Trophoblast cell (in vitro differentiated cells and primary cell): ENCODE measurements around the gene TMEM135.

Source experiments
- DNase-seq, 2 donors: peaks; one replicate each; pipeline ENCODE4 v3.0.0-alpha.2; 2016
- H2AFZ ChIP-seq: 2 replicates; pipeline ENCODE4 v1.6.1; 2013; ENCODE audit warnings: low read length, moderate library complexity, mild to moderate bottlenecking; ENCODE audit not compliant: insufficient read depth, poor library complexity
- H2AK5ac ChIP-seq: 2 replicates; pipeline ENCODE4 v1.6.1; 2013; ENCODE audit warnings: mild to moderate bottlenecking, low read length
- H2BK120ac ChIP-seq: 2 replicates; pipeline ENCODE4 v1.6.1; 2013; ENCODE audit warnings: low read length, mild to moderate bottlenecking, moderate library complexity; ENCODE audit not compliant: insufficient read depth, poor library complexity
- H2BK12ac ChIP-seq: 2 replicates; pipeline ENCODE4 v1.6.1; 2013; ENCODE audit warnings: mild to moderate bottlenecking, low read length, moderate library complexity
- H2BK5ac ChIP-seq: 2 replicates; pipeline ENCODE4 v1.6.1; 2013; ENCODE audit warnings: low read length, low read depth, moderate library complexity, mild to moderate bottlenecking; ENCODE audit not compliant: poor library complexity
- H3K14ac ChIP-seq: 2 replicates; pipeline ENCODE4 v1.6.1; 2013; ENCODE audit warnings: mild to moderate bottlenecking, low read length
- H3K18ac ChIP-seq: 2 replicates; pipeline ENCODE4 v1.6.1; 2013; ENCODE audit warnings: mild to moderate bottlenecking, low read length
- H3K23ac ChIP-seq: 2 replicates; pipeline ENCODE4 v1.6.1; 2013; ENCODE audit warnings: low read length
- H3K27ac ChIP-seq: 2 replicates; pipeline ENCODE4 v1.5.1; 2013; ENCODE audit warnings: low read depth, mild to moderate bottlenecking, inconsistent platforms, low read length, moderate library complexity
- H3K27me3 ChIP-seq: 2 replicates; pipeline ENCODE4 v1.6.1; 2013; ENCODE audit warnings: inconsistent platforms, mild to moderate bottlenecking, low read length, moderate library complexity; ENCODE audit not compliant: insufficient read depth
- H3K36me3 ChIP-seq, 2 experiments: 1 replicate in 1 of 2; 2 replicates in 1 of 2; pipeline ENCODE4 v1.6.1; 2013; ENCODE audit warnings: low read length in 2 of 2, mild to moderate bottlenecking in 2 of 2, moderate library complexity in 1 of 2; ENCODE audit not compliant: insufficient read depth in 2 of 2, control insufficient read depth in 1 of 2
- H3K4ac ChIP-seq: 2 replicates; pipeline ENCODE4 v1.6.1; 2013; ENCODE audit warnings: low read depth, mild to moderate bottlenecking, low read length, moderate library complexity
- H3K4me1 ChIP-seq, 2 experiments: 1 replicate in 1 of 2; 2 replicates in 1 of 2; pipeline ENCODE4 v1.6.1; 2013; ENCODE audit warnings: low read length in 2 of 2, mild to moderate bottlenecking in 2 of 2, moderate library complexity in 1 of 2; ENCODE audit not compliant: insufficient read depth in 2 of 2, control insufficient read depth in 1 of 2
- H3K4me2 ChIP-seq: 2 replicates; pipeline ENCODE4 v1.6.1; 2013; ENCODE audit warnings: inconsistent platforms, mild to moderate bottlenecking, low read length, moderate library complexity
- H3K4me3 ChIP-seq: 2 replicates; pipeline ENCODE4 v1.5.1; 2013; ENCODE audit warnings: mild to moderate bottlenecking, low read depth, low read length, inconsistent platforms
- H3K79me1 ChIP-seq: one replicate; pipeline ENCODE4 v1.6.1; 2013; ENCODE audit warnings: low read length
- H3K79me2 ChIP-seq: 2 replicates; pipeline ENCODE4 v1.6.1; 2013; ENCODE audit warnings: low read length, mild to moderate bottlenecking; ENCODE audit not compliant: control insufficient read depth, insufficient read depth, poor library complexity
- H3K9ac ChIP-seq: 2 replicates; pipeline ENCODE4 v1.6.1; 2013; ENCODE audit warnings: mild to moderate bottlenecking, low read length
- H3K9me3 ChIP-seq: 2 replicates; pipeline ENCODE4 v1.6.1; 2013; ENCODE audit warnings: low read depth, mild to moderate bottlenecking, control low read depth, inconsistent platforms, low read length; ENCODE audit not compliant: insufficient read depth
- H4K12ac ChIP-seq: 2 replicates; pipeline ENCODE4 v1.6.1; 2013; ENCODE audit warnings: low read depth, mild to moderate bottlenecking, low read length, moderate library complexity
- H4K8ac ChIP-seq: 2 replicates; pipeline ENCODE4 v1.6.1; 2013; ENCODE audit warnings: low read depth, mild to moderate bottlenecking, low read length, moderate library complexity
- H4K91ac ChIP-seq: one replicate; pipeline ENCODE4 v1.6.1; 2013; ENCODE audit warnings: low read depth, mild to moderate bottlenecking, low read length, moderate library complexity
- WGBS: extraction: QIAGEN DNeasy Blood & Tissue Kit; methylation state at CpG from one replicate; pipeline ENCODE4 v1.1.7; 2013; ENCODE audit warnings: missing lambda C conversion rate; ENCODE audit not compliant: insufficient read length, insufficient coverage; ENCODE audit errors: extremely low coverage; 5-methylcytosine and 5-hydroxymethylcytosine counted together

The TMEM135 gene

DNA sequence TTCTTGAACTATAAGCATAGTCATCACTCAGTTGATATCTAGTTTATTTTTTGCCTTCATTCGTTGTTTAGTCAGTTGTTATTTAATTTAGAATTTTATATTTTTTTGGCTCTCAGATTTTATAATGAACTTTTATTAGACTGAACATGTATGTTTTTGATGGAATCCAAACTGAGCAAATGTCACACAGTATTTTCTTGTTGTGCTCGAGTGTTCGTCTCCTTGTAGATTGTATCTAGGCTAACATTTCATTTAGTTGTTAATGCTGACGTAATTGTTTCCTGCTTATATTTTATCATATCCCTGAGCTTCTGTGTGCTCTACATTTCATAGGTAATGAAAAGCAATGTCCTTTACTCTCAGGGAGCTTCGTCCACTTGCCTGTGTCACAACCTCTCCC is 286.2 kb downstream of the TMEM135 start:
- no peak for DNase-seq
- no peak overlapping the region for H3K14ac ChIP-seq
- no peaks in the 10 kb centered on the region for H3K27me3 ChIP-seq
- H3K4ac ChIP-seq, result no peak overlapping the region
- H4K8ac ChIP-seq, result no peak overlapping the region
- no peak overlapping the region for H3K18ac ChIP-seq
- no peak overlapping the region for H3K4me3 ChIP-seq
- H3K27ac ChIP-seq, result no peak overlapping the region
- H3K4me1 ChIP-seq, result peaks cover 0 to 2% of the 10 kb centered on the region in 2 experiments
- peaks cover 0 to 2% of the 10 kb centered on the region in 2 experiments for H3K36me3 ChIP-seq
- no peak overlapping the region for H3K9ac ChIP-seq
- H3K9me3 ChIP-seq, result no peaks in the 10 kb centered on the region
- H3K79me1 ChIP-seq, result no peaks in the 10 kb centered on the region
- H2BK5ac ChIP-seq, result no peak overlapping the region
- H2AFZ ChIP-seq, result no peak overlapping the region
- no peak overlapping the region for H4K12ac ChIP-seq
- no peak overlapping the region for H3K23ac ChIP-seq
- WGBS, result no CpG with 5 or more reads among the region's 5 CpGs
- H2AK5ac ChIP-seq, result no peak overlapping the region
- H3K4me2 ChIP-seq, result no peak overlapping the region
- no peak overlapping the region for H4K91ac ChIP-seq
- no peak overlapping the region for H2BK12ac ChIP-seq
- no peaks in the 10 kb centered on the region for H3K79me2 ChIP-seq
- H2BK120ac ChIP-seq, result no peak overlapping the region

DNA sequence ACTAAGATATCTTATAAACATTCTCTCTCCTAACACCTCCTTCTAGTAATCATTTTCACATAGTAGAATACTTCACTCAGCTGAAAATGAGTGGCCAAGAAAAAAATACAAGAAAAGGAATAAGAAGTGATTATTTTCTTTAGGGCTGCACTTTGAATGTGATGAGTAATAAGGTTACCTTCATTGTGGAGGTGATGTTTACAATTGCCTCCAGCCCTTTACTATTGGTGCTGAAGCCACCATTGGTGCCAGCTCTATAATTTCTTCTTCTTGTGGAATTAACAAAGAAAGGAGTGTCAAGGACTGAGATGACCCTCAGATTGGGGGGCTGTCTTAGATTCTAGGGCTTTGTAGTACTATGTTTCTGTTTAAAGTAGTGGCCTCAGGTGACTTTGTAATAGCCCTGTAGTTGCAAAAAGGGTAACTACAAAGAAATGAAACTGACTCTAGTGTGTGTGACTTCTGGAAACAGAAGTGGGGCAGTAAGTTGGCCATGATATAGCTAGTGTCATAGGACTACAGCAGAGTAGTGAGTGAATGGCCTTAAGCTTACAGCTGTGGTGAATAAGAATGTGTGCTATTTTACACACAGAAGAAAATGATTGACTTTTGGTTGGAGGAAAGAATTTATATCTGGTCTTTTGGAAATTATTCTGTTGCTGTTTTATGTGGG is 287.2 kb downstream of the TMEM135 start:
- H3K14ac ChIP-seq, result no peak overlapping the region
- no peak overlapping the region for H3K4ac ChIP-seq
- no peaks in the 10 kb centered on the region for H3K27me3 ChIP-seq
- no peak overlapping the region for H3K9ac ChIP-seq
- no peak overlapping the region for H3K27ac ChIP-seq
- H3K4me3 ChIP-seq, result no peak overlapping the region
- no peak overlapping the region for H2AFZ ChIP-seq
- no peak overlapping the region for H4K8ac ChIP-seq
- no peak overlapping the region for H2BK120ac ChIP-seq
- H3K79me2 ChIP-seq, result no peaks in the 10 kb centered on the region
- no peak overlapping the region for H3K18ac ChIP-seq
- no peak overlapping the region for H2BK12ac ChIP-seq
- no peak overlapping the region for H2AK5ac ChIP-seq
- no peak overlapping the region for H4K91ac ChIP-seq
- no peak overlapping the region for H3K23ac ChIP-seq
- H3K36me3 ChIP-seq, result peaks cover 0 to 2% of the 10 kb centered on the region in 2 experiments
- H2BK5ac ChIP-seq, result no peak overlapping the region
- H4K12ac ChIP-seq, result no peak overlapping the region
- H3K9me3 ChIP-seq, result no peaks in the 10 kb centered on the region
- H3K4me2 ChIP-seq, result no peak overlapping the region
- H3K79me1 ChIP-seq, result no peaks in the 10 kb centered on the region
- no peak for DNase-seq
- H3K4me1 ChIP-seq, result peaks cover 0 to 2% of the 10 kb centered on the region in 2 experiments

DNA sequence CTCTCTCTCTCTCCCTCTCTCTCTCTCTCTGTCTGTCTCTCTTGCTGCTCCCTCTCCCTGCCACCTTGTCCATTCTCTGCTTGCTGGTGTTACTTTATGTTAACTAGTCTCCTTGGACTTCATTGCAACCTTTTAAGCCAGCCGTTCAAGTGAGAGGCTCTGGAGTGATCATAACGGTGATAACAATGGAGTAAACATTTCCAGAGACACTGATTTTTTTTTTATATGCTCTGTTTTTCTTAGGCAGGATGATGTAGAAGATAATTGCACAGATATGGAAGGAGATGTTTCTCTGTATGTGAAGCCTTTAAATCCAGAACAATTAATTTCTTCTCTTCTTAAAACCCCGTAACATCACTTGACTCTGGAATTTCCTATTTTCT is 287.7 kb downstream of the TMEM135 start:
- no peak for DNase-seq
- Histone ChIP-seq H3K14ac (no peak overlapping the region), H2AK5ac (no peak overlapping the region), H4K12ac (no peak overlapping the region), H3K27ac (no peak overlapping the region), H2BK12ac (no peak overlapping the region), H3K4me1 (peaks cover 0 to 2% of the 10 kb centered on the region in 2 experiments), H3K18ac (no peak overlapping the region), H2BK120ac (no peak overlapping the region), H3K79me2 (no peaks in the 10 kb centered on the region), H3K9ac (no peak overlapping the region), H3K36me3 (peaks cover 0 to 2% of the 10 kb centered on the region in 2 experiments), H2AFZ (no peak overlapping the region), H3K79me1 (no peaks in the 10 kb centered on the region), H2BK5ac (no peak overlapping the region), H3K4me3 (no peak overlapping the region), H4K91ac (no peak overlapping the region), H3K23ac (no peak overlapping the region), H4K8ac (no peak overlapping the region), H3K27me3 (no peaks in the 10 kb centered on the region), H3K4ac (no peak overlapping the region), H3K4me2 (no peak overlapping the region), H3K9me3 (no peaks in the 10 kb centered on the region)
- WGBS, result 100% methylated on average over 1 of the region's 3 CpGs

DNA sequence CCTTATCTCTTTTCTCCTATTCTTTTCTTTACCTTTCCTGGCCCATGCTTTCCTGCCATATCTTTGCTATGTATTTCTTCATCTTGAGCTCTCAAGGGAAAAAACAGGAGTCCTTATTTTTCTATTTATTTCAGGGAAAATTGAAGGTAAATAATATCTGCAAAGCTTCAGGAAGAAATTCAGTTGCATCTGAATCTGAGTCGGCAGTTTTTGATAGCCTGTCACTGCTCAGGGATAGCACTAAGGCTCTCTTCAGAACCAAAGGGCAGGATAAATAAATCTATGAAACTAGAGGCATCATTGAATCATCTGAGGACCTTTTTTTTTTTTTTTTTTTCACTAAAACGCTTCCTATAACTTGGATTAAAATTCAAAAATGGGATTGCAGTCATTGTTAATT is 288.9 kb downstream of the TMEM135 start:
- Histone ChIP-seq H3K4me2 (no peak overlapping the region), H4K91ac (no peak overlapping the region), H3K36me3 (peaks cover 0 to 2% of the 10 kb centered on the region in 2 experiments), H3K9me3 (no peaks in the 10 kb centered on the region), H3K23ac (no peak overlapping the region), H4K12ac (no peak overlapping the region), H4K8ac (no peak overlapping the region), H3K4ac (no peak overlapping the region), H3K9ac (no peak overlapping the region), H2AFZ (no peak overlapping the region), H3K4me1 (peaks cover 0 to 2% of the 10 kb centered on the region in 2 experiments), H3K18ac (no peak overlapping the region), H2AK5ac (no peak overlapping the region), H3K14ac (no peak overlapping the region), H3K27me3 (no peaks in the 10 kb centered on the region), H3K4me3 (no peak overlapping the region), H2BK5ac (no peak overlapping the region), H2BK120ac (no peak overlapping the region), H2BK12ac (no peak overlapping the region), H3K27ac (no peak overlapping the region), H3K79me1 (no peaks in the 10 kb centered on the region), H3K79me2 (no peaks in the 10 kb centered on the region)
- DNase-seq, result no peak
- WGBS, result no CpG with 5 or more reads among the region's 2 CpGs
